HG03565 (cell line): Measurements from ENCODE around the gene DRAXIN.

ENCODE experiments used
- ATAC-seq: cut with Tn5 transposase; IDR thresholded peaks from one replicate; pipeline ENCODE4 v1.9.1; 2021; ENCODE audit warnings: mild to moderate bottlenecking, moderate library complexity; ENCODE audit not compliant: unreplicated experiment

DRAXIN gene

GRCh38 chr1:11757047-11757446, 65.5 kb downstream of the DRAXIN start:
- no peak for ATAC-seq

DNA sequence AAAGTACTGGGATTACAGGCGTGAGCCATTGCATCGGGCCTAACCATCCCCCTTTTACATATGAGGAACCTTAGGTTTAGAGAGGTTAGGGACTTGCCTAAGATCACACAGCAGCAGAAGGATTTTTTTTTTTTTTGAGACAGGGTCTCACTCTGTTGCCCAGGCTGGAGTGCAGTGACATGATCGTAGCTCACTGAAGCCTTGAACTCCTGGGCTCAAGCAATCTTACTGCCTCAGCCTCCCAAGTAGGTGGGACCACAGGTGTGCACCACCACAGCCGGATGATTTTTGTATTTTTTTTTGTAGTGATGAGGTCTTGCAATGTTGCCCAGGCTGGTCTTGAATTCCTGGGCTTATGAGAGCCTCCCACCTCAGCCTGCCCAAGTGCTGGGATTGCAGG, 68.3 kb downstream of the DRAXIN start:
- ATAC-seq = no peak

DNA sequence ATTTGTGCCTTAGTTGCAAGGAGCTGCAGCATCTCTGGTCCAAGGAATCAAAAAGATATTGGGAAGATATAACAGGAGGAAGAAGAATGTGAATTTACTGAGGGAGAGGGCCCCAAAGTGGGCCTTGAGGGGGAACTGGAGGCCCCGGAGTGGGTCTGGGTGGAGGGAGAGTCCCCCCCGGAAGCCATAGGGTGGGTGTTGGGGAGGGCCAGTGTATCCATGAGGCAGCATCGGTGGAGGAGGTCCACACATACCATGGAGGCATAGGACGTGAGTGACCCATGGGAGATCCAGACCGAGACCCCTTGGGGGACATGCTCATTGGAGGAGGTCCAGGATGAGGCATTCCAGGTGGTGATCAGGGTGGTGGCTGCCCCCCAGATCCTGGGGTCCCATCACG, 69.8 kb downstream of the DRAXIN start:
- ATAC-seq = no peak

GRCh38 chr1:11761988-11762406, 70.5 kb downstream of the DRAXIN start, which contains the start of gene C1orf167:
TSS of gene C1orf167 (plus strand) at chr1:11762193. CDS start at chr1:11764401, 2,208 bp downstream.
- ATAC-seq = no peak

- ATAC-seq = no peak
These were observed 72.6 kb downstream of the DRAXIN start for GRCh38 chr1:11764115-11764514.

DNA sequence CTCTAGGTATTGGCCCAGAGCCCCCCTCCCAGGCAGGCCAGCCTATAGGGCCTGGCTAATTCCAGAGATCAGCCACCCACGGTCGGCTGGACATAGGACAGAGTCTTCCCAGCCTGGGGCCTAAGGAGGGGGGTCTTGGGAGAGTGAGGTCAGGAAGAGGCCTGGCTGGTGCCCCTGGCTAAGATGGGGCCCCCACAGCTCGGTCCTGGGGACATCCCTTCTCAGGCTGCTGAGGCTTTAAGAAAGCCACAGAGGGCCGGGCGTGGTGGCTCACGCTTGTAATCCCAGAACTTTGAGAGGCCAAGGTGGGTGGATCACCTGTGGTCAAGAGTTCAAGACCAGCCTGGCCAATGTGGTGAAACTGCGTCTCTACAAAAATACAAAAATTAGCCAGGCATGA, 73.0 kb downstream of the DRAXIN start:
- no peak for ATAC-seq

GRCh38 chr1:11765661-11766428, 74.3 kb downstream of the DRAXIN start:
- ATAC-seq = no peak

GRCh38 chr1:11766429-11766776, 74.9 kb downstream of the DRAXIN start:
- ATAC-seq = no peak

DNA sequence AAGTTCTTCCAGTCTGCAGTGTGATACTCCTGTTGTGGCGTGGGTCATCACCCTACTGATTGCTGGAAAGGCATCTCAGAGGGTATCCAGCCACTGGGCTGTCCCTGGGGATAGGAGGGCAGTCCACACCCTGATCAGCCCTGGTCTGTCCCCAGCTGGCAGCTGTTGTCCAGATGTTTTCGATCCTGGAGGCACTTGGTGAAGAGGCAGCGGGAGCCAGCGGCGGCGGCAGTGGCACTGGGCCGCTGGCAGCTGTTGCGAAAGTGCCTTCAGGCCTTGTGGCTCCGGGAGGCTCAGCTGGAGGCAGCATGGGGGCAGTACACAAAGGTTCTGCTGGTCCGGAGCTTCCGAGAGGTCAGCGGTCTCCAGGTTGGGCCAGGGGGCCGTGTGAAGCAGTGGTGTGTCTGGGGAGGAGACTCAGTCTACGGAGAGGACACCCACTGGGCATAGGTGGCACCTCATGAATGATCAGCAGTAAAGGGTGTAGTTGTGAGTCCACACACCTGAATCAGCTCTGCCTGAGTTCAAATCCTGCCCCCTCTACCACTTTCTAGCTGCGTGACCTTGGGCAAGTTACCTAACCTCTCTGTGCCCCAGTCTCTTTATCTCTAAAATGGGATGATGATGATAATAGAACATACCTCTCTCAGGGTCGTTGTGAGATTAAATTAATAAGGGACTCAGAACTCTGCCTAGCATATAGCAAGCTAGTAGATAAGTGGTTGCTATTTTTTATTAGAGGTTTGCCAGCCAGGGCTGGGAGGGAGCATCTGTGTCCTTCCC, 76.6 kb downstream of the DRAXIN start:
- ATAC-seq = no peak

DNA sequence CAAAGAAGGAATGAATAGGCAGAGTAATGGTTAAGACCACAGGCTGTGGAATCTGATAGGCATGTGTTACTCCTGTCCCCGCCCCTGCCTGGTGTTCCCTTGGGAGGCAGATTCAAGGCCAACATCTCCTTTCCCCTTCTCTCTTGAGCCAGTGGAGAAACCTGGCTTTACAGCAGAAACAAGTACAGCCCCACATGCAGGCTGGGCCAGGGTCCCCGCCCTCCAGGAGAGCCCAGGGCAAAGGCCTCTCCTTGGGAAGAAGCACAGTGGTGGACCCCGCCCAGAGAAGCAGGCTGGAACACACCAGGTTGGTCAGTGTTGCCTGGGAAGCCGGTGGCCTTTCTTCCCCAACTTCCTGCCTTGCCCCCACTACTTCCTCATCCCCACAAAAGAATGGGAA, 77.3 kb downstream of the DRAXIN start:
- ATAC-seq = no peak

- ATAC-seq = no peak
These were observed 77.8 kb downstream of the DRAXIN start for GRCh38 chr1:11769274-11769673.

DNA sequence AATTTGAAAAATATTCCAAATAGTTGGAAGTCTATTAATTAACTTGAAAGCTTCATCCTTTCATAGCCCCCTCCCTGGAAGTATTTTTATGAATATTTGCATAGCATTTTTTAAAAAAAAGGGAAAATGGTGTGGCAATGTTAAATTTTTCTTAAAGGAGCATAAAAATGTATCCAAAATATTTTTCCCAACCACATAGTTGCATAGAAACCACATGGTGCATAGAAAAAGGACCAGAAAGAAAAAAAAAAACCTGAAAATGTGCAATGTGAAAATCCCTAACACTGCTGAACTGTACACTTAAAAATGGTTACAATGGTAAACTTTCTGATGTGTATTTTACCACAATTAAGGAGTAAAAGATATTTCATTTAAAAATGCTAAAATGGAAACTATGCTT, 78.5 kb downstream of the DRAXIN start:
- ATAC-seq = no peak

DNA sequence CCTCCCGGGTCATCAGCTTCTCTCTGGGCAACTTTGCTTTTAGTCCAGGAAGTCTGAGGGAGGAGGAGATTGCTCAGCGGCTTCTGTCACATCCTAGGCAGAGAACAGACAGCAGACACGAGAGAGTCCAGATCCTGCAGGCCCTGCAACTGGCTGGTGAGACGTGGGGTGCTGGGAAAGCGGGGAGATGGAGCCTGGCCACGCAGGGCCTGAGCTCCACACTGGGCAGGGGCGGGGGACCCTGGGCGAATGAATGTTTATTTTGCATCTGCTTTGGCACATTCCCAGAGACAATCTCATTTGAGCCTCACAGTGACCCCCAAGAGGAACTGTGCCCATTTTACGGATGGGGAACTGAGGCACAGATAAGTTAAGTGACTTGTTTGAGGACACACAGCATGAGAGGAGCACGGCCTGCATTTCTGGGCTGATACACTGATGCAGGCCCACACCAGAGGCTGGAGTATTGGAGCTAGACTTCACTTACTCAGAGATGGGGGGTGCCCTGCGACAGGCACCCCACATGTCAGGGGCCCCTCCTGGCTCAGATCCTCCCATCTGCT, 80.1 kb downstream of the DRAXIN start:
- no peak for ATAC-seq

DNA sequence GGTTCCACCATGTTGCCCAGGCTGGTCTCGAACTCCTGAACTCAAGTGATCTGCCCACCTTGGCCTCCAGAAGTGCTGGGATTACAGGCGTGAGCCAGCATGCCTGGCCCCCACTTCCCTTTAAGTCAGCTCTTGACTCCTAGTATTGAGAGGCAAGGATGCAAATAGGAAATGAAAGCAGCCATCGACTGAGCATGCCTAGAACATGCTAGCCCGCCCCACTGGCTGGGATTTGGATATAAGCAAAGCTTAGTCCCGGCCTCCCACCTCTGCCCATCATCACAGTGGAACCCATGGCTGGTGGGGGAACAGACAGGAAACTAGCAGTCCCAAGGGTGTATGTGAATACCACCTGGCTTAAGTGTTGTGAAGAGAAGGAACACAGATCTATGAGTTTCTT, 80.9 kb downstream of the DRAXIN start:
- no peak for ATAC-seq

DNA sequence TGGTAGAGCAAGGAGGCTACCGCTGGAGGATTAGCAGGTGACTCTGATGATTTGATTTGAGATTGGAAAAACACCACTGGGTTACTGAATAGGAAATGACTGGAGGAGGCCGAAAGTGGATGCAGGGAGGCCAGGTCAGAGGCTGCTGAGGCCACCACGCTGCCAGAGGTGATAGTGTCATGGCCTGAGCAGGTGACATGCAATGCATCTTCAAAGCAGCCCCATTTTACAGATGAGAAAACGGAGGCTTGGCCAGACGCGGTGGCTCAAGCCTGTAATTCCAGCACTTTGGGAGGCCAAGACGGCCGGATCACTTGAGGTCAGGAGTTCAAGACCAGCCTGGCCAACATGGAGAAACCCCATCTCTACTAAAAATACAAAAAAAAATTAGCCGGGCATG, 83.2 kb downstream of the DRAXIN start:
- ATAC-seq = no peak
